ENCODE results near the gene COL20A1. TPM values are rescaled to one million over a fixed set of nuclear protein-coding genes. Genes with fewer than 3 reads are reported as not detected.
"Not testable (repeated sequence)": the region's sequence is repeated elsewhere in the genome, so short reads cannot be mapped to it uniquely, and the experiment has no call there.

The COL20A1 gene
- total RNA-seq, 1 donor from 2014 or later = not detected

GRCh38 chr20:63248835-63249591 is 44.0 kb upstream of the COL20A1 start:
- Mint-ChIP-seq H3K27me3 (peaks cover 41% of the 10 kb centered on the region), H3K4me3 (no peak overlapping the region), H3K9me3 (no peaks in the 10 kb centered on the region), H3K27ac (no peak overlapping the region), H3K4me1 (peaks cover 9% of the 10 kb centered on the region), H3K36me3 (ENCODE audit: low read depth) (no peaks in the 10 kb centered on the region)
- POLR2A ChIA-PET = no interaction called here
- intact Hi-C loops (cut with micrococcal nuclease) = no loop called here
- CTCF ChIA-PET = no interaction called here
- DNase-seq (no peak), ATAC-seq (ENCODE audit: low read depth) (no peak)
- TF ChIP-seq CTCF (IDR thresholded peaks at IDR 0.05) = no peak

- intact Hi-C loops (cut with micrococcal nuclease) = loop anchor here (5.0 to 10.0 kb wide), 2 partner anchors 68 to 195 kb away; no protein-coding TSS in a partner anchor
- Mint-ChIP-seq H3K4me1 (peaks cover 11% of the 10 kb centered on the region), H3K27ac (no peak overlapping the region), H3K9me3 (no peaks in the 10 kb centered on the region), H3K27me3 (peaks cover 41% of the 10 kb centered on the region), H3K4me3 (no peak overlapping the region), H3K36me3 (ENCODE audit: low read depth) (no peaks in the 10 kb centered on the region)
- no peak for DNase-seq
- CTCF ChIA-PET = no interaction called here
- ATAC-seq (ENCODE audit: low read depth) = no peak
- POLR2A ChIA-PET = no interaction called here
- no peak for TF ChIP-seq CTCF (IDR thresholded peaks at IDR 0.05)
Observed at GRCh38 chr20:63249891-63250290, 43.1 kb upstream of the COL20A1 start.

GRCh38 chr20:63251350-63251749 is 41.6 kb upstream of the COL20A1 start:
- H3K27ac Mint-ChIP-seq; CTCF ChIA-PET; H3K4me3 Mint-ChIP-seq; H3K9me3 Mint-ChIP-seq; POLR2A ChIA-PET; DNase-seq; H3K36me3 Mint-ChIP-seq (ENCODE audit: low read depth); ATAC-seq (ENCODE audit: low read depth): not testable (repeated sequence)
- Mint-ChIP-seq H3K4me1 (peaks cover 14% of the 10 kb centered on the region), H3K27me3 (peaks cover 40% of the 10 kb centered on the region)
- intact Hi-C loops (cut with micrococcal nuclease) = loop anchor here (5.0 to 10.0 kb wide), 2 partner anchors 69 to 197 kb away; no protein-coding TSS in a partner anchor

GRCh38 chr20:63252284-63252711 is 40.7 kb upstream of the COL20A1 start:
- H3K9me3 Mint-ChIP-seq = no peaks in the 10 kb centered on the region
- ATAC-seq (ENCODE audit: low read depth) (no peak), DNase-seq (no peak)
- ChIA-PET CTCF (no interaction called here), POLR2A (no interaction called here)
- no peak overlapping the region for H3K4me3 Mint-ChIP-seq
- H3K27ac Mint-ChIP-seq = no peak overlapping the region
- intact Hi-C loops (cut with micrococcal nuclease) = loop anchor here (5.0 to 10.0 kb wide), 2 partner anchors 70 to 197 kb away; no protein-coding TSS in a partner anchor
- peaks cover 14% of the 10 kb centered on the region for H3K4me1 Mint-ChIP-seq
- TF ChIP-seq CTCF (IDR thresholded peaks at IDR 0.05) = no peak
- no peaks in the 10 kb centered on the region for H3K36me3 Mint-ChIP-seq (ENCODE audit: low read depth)
- H3K27me3 Mint-ChIP-seq = peaks cover 43% of the 10 kb centered on the region

GRCh38 chr20:63253065-63253437 is 39.9 kb upstream of the COL20A1 start:
- POLR2A ChIA-PET = no interaction called here
- CTCF ChIA-PET = no interaction called here
- no peak for DNase-seq
- H3K9me3 Mint-ChIP-seq = no peaks in the 10 kb centered on the region
- H3K36me3 Mint-ChIP-seq (ENCODE audit: low read depth) = no peaks in the 10 kb centered on the region
- no peak overlapping the region for H3K27ac Mint-ChIP-seq
- H3K27me3 Mint-ChIP-seq = peaks cover 43% of the 10 kb centered on the region
- H3K4me3 Mint-ChIP-seq = peak overlapping the region; percentile 64
- ATAC-seq (ENCODE audit: low read depth) = no peak
- peaks cover 14% of the 10 kb centered on the region for H3K4me1 Mint-ChIP-seq
- intact Hi-C loops (cut with micrococcal nuclease) = loop anchor here (5.0 to 10.0 kb wide), 2 partner anchors 71 to 198 kb away; no protein-coding TSS in a partner anchor
- TF ChIP-seq CTCF (IDR thresholded peaks at IDR 0.05) = no peak
